Eye (tissue), 1 donor: ENCODE data around the gene ZNF587B.
"Not testable (repeated sequence)": the region's sequence is repeated elsewhere in the genome, so short reads cannot be mapped to it uniquely, and the experiment has no call there.

Source experiments
- DNase-seq: peaks from one replicate; pipeline ENCODE4 v3.0.0-alpha.2; 2015

ZNF587B gene

DNA sequence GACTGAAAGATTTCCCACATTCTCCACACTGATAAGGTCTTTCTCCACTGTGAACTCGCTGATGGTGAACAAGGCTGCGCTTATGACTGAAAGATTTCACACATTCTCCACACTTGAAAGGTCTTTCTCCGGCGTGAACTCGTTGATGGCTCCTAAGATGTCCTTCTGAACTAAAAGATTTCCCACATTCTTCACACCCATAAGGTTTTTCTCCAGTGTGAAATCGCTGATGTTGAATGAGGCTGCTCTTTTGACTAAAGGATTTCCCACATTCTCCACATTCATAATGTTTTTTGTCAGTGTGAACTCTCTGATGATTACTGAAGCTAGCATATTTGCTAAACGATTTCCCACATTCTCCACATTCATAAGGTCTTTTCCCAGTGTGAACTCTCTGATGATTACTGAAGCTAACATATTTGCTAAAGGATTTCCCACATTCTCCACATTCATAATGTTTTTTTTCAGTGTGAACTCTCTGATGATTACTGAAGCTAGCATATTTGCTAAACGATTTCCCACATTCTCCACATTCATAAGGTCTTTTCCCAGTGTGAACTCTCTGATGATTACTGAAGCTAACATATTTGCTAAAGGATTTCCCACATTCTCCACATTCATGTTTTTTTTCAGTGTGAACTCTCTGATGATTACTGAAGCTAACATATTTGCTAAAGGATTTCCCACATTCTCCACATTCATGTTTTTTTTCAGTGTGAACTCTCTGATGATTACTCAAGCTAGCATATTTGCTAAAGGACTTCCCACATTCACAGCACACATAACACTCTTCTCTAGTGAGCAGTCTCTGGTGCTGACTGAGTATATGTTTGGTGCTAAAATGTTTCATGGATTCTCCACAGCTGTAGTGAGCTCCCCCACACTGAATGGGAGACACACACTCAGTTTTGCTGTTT is 44.0 kb downstream of the ZNF587B start:
- not testable (repeated sequence) for DNase-seq

GRCh38 chr19:57886046-57886445 is 55.9 kb downstream of the ZNF587B start:
- no peak for DNase-seq

- DNase-seq = peak; percentile 51
Measured at GRCh38 chr19:57887195-57887941, 57.3 kb downstream of the ZNF587B start.

DNA sequence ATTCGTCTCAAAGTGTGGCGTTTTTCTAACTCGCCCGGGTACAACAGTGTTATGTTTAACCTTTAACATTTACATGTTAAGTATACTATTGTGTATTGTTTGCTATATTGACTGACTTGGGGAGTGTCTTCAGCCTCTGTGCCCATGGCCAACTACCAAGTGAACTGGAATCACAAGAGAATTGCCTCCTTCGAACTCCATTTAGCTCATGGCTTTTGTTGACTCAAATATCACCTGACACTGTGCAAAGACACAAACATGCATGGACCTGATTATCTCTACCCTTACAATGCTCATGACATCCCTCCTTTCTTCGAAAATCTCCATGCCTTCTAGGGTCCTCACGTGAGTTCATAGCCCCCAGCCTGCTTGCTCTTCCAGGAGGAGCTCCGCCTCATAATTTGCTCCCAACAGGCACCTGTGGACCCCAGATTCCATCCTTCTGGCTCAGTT is 58.0 kb downstream of the ZNF587B start:
- peak; percentile 58 for DNase-seq

- peak; percentile 98 for DNase-seq
Measured at GRCh38 chr19:57888560-57889231, 58.6 kb downstream of the ZNF587B start, which contains the start of gene ZNF814. ZNF814 (minus strand) TSS chr19:57889037; CDS start chr19:57888802, 235 bp downstream.

- not testable (repeated sequence) for DNase-seq
Measured at GRCh38 chr19:57890706-57891105, 60.6 kb downstream of the ZNF587B start.
